Measurements from ENCODE around the gene RBSN. TPM values are rescaled to one million over a fixed set of nuclear protein-coding genes. Genes with fewer than 3 reads are reported as not detected.

RBSN gene
- polyA plus RNA-seq, 1 experiment, result 14.3 TPM

GRCh38 chr3:15099364-15100098, 583 bp upstream of the RBSN start:
- POLR2A ChIA-PET, result interaction anchor here (0.6 to 1.0 kb wide), 4 partner anchors 13 to 883 kb away, joined by 3 to 10 read pairs (median 6); partner anchors contain the start of gene MRPS25
- peak overlapping the region; percentile 97 for H3K4me3 ChIP-seq (ENCODE audit: low read depth, low read length)
- no peak for DNase-seq (ENCODE audit: low read depth, low spot score)
- H3K27me3 ChIP-seq (ENCODE audit: control insufficient read depth, insufficient read depth, low read length), result peaks cover 3% of the 10 kb centered on the region
- no peaks in the 10 kb centered on the region for H3K9me3 ChIP-seq (ENCODE audit: control insufficient read depth, insufficient read depth, low read length)
- CTCF ChIA-PET, result interaction anchor here (0.7 to 2.5 kb wide), 2 partner anchors 9 to 1954 kb away, joined by 3 to 15 read pairs; no protein-coding TSS in a partner anchor
- TF ChIP-seq, protein P1, sequence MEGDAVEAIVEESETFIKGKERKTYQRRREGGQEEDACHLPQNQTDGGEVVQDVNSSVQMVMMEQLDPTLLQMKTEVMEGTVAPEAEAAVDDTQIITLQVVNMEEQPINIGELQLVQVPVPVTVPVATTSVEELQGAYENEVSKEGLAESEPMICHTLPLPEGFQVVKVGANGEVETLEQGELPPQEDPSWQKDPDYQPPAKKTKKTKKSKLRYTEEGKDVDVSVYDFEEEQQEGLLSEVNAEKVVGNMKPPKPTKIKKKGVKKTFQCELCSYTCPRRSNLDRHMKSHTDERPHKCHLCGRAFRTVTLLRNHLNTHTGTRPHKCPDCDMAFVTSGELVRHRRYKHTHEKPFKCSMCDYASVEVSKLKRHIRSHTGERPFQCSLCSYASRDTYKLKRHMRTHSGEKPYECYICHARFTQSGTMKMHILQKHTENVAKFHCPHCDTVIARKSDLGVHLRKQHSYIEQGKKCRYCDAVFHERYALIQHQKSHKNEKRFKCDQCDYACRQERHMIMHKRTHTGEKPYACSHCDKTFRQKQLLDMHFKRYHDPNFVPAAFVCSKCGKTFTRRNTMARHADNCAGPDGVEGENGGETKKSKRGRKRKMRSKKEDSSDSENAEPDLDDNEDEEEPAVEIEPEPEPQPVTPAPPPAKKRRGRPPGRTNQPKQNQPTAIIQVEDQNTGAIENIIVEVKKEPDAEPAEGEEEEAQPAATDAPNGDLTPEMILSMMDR (IDR thresholded peaks at IDR 0.05; ENCODE audit: low read depth, low read length), result no peak
- H3K27ac ChIP-seq (ENCODE audit: low read depth, low read length), result no peak overlapping the region

GRCh38 chr3:15097891-15098290, 1.1 kb downstream of the RBSN start:
- Histone ChIP-seq H3K27me3 (ENCODE audit: control insufficient read depth, insufficient read depth, low read length) (no peaks in the 10 kb centered on the region), H3K9me3 (ENCODE audit: control insufficient read depth, insufficient read depth, low read length) (no peaks in the 10 kb centered on the region), H3K27ac (ENCODE audit: low read depth, low read length) (no peak overlapping the region), H3K4me3 (ENCODE audit: low read depth, low read length) (peak overlapping the region; percentile 97)
- POLR2A ChIA-PET, result interaction anchor here (0.6 kb wide), 1 partner anchor 33 kb away, joined by 3 read pairs; the partner anchor contains the start of gene MRPS25
- CTCF ChIA-PET, result interaction anchor here (1.0 to 2.5 kb wide), 4 partner anchors 10 to 174 kb away, joined by 3 to 15 read pairs (median 4); no protein-coding TSS in a partner anchor
- TF ChIP-seq, protein P1 (IDR thresholded peaks at IDR 0.05; ENCODE audit: low read depth, low read length), result no peak
- DNase-seq (ENCODE audit: low read depth, low spot score), result no peak

DNA sequence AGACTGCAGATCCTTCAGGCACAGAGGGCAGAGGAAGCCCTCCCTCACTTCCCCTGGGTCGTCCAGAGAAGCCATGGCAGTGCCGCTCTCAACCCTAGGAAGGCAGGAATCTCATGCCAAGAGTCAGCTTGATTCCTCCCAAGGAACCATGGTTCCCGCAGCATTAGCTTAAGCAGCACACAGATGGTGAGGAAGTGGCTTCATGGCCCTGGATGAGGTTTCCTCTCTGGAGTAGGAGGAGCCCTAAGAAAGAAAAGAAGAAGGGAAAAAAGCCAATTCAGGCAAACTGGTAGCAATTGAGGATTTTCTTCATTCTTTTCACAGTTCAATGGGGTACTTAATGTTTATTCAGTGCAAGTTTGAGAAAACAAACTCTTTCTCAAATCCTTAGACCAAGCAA, 2.9 kb downstream of the RBSN start:
- Histone ChIP-seq H3K9me3 (ENCODE audit: control insufficient read depth, insufficient read depth, low read length) (no peaks in the 10 kb centered on the region), H3K4me3 (ENCODE audit: low read depth, low read length) (no peak overlapping the region), H3K27me3 (ENCODE audit: control insufficient read depth, insufficient read depth, low read length) (no peaks in the 10 kb centered on the region), H3K27ac (ENCODE audit: low read depth, low read length) (no peak overlapping the region)
- ChIA-PET CTCF (interaction anchor here (0.6 to 1.4 kb wide), 3 partner anchors 12 to 422 kb away, joined by 3 to 4 read pairs (median 3); no protein-coding TSS in a partner anchor), POLR2A (no interaction called here)
- TF ChIP-seq, protein P1 (IDR thresholded peaks at IDR 0.05; ENCODE audit: low read depth, low read length), result no peak
- DNase-seq (ENCODE audit: low read depth, low spot score), result no peak

DNA sequence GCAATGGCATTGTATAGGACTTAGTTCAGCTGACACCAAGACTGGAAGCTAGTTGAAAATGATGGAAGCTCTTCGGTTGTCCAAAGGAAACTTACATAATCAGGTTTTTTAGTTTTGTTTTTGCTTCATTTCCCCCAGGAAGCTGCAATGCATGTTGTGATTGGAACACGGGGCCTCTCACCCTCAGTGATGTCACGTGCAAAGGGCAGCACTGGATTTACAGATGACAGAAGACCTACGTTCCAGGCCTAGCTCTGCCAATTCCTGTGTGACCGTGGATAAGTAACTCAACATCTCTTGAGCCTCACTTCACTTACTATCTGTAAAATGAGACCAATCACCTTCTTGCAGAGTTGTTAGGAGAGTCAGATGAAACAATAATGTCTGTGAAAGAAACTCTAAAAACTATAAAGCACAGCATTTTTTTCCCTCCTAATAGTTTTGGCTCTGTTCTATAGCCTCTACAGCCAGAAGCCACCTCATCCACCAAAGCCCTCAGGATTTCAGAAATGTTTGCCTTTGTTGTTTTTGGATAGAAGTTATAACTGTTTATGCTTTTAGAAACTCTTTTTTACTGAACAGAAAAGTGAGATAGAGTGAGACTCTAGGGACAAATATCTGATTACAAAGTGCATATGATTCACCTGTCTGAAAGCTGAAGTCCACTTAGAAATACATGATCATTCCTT, 4.6 kb downstream of the RBSN start:
- CTCF ChIA-PET, result no interaction called here

More for the DNA sequence above, 4.6 kb downstream of the RBSN start:
- Histone ChIP-seq H3K27ac (ENCODE audit: low read depth, low read length) (no peak overlapping the region), H3K9me3 (ENCODE audit: control insufficient read depth, insufficient read depth, low read length) (no peaks in the 10 kb centered on the region), H3K4me3 (ENCODE audit: low read depth, low read length) (no peak overlapping the region), H3K27me3 (ENCODE audit: control insufficient read depth, insufficient read depth, low read length) (no peaks in the 10 kb centered on the region)
- POLR2A ChIA-PET, result no interaction called here
- TF ChIP-seq, protein P1 (IDR thresholded peaks at IDR 0.05; ENCODE audit: low read depth, low read length), result no peak
- no peak for DNase-seq (ENCODE audit: low read depth, low spot score)

All from AG04450 (cell line).